ENCODE measurements around the gene PRRX2.

DNA sequence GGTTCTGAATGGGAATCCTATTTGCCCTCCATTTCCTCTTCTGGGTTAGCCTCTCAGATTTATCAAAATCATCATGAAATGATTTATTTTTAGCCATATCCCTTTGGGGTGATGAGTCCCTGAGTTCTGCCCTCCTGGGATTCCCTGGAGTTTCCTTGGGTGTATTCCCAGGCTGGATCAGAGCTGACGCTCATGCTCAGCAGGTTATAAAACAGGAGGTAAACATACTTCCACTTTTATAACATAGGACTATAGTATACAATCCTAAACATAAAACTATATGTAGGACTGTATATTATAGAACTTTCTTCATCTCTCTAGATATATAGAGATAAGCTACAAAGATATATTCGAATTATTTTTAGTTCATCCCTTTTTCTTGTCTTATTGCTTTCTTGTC lies 4.4 kb upstream of the PRRX2 start:
- no peak for TF ChIP-seq POLR2AphosphoS5 (IDR thresholded peaks at IDR 0.05; ENCODE audit: control insufficient read depth, insufficient read depth, low read depth, low read length)
- no peak for TF ChIP-seq E2F4 (CRISPR knock-in tag; IDR thresholded peaks at IDR 0.05; ENCODE audit: low read depth)
- TF ChIP-seq ZNF785 (CRISPR knock-in tag; IDR thresholded peaks at IDR 0.05) = no peak
- TF ChIP-seq STAG1 (CRISPR knock-in tag; IDR thresholded peaks at IDR 0.05; ENCODE audit: borderline replicate concordance) = no peak
- no peak for TF ChIP-seq ELF4 (CRISPR knock-in tag; IDR thresholded peaks at IDR 0.05)
- no peak for TF ChIP-seq POLR2A (conservative IDR thresholded peaks at IDR 0.05)
- TF ChIP-seq RNF2 (IDR thresholded peaks at IDR 0.05) = no peak

Measured in K562 (cell line).